Astrocyte of the cerebellum (primary cell): ENCODE measurements around the gene STX8.
A peak's percentile ranks its signal among the peaks of the same experiment; 100 is the strongest.

ENCODE experiments used
- DNase-seq: peaks from one replicate; pipeline ENCODE4 v3.0.0-alpha.2; 2011; ENCODE audit warnings: low read depth
- H3K4me3 ChIP-seq: 2 replicates; pipeline ENCODE4 v1.5.1; 2011; ENCODE audit warnings: mild to moderate bottlenecking, low read depth, low read length, moderate library complexity
- CTCF ChIP-seq: IDR thresholded peaks from 2 replicates; pipeline ENCODE4 v1.5.1; 2012; ENCODE audit warnings: low read length, low read depth, moderate library complexity, mild to moderate bottlenecking; ENCODE audit errors: missing control alignments
- in situ Hi-C: cut with HindIII; loops from 2 replicates; pipeline ENCODE4 v1.10.0; 2017; ENCODE audit warnings: low sequenced_read_pairs

Gene STX8

GRCh38 chr17:9472094-9472493 is 103.5 kb downstream of the STX8 start:
- in situ Hi-C loops = no loop called here
- no peak for DNase-seq
- H3K4me3 ChIP-seq = no peak overlapping the region
- no peak for TF ChIP-seq CTCF

DNA sequence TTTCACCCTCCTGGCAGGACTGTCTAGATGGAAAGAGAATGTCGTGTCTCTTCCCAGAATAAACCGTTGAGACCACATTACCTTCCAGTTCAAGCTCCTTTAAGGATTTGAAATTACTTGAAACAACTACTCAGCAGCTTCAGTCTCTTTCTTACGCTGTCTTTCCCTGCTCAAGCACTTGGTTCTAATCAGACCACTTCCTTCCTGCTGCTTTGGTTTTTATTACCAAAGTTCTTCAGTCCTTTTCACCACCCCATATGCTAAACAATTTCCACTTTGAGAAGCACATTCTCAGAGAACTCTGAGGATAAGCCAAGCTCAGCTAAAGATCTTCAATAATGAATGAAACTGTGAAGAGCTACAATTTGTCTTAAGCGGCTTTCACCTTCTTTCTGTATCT is 105.4 kb downstream of the STX8 start:
- TF ChIP-seq CTCF = no peak
- in situ Hi-C loops = no loop called here
- DNase-seq = no peak
- no peak overlapping the region for H3K4me3 ChIP-seq

GRCh38 chr17:9468937-9469336 is 106.7 kb downstream of the STX8 start:
- in situ Hi-C loops = no loop called here
- DNase-seq = no peak
- TF ChIP-seq CTCF = no peak
- H3K4me3 ChIP-seq = no peak overlapping the region

GRCh38 chr17:9468532-9468931 is 107.1 kb downstream of the STX8 start:
- H3K4me3 ChIP-seq = no peak overlapping the region
- DNase-seq = no peak
- TF ChIP-seq CTCF = no peak
- in situ Hi-C loops = no loop called here

- TF ChIP-seq CTCF = peak; percentile 17
- H3K4me3 ChIP-seq = no peak overlapping the region
- in situ Hi-C loops = no loop called here
- no peak for DNase-seq
Measured at GRCh38 chr17:9467518-9467917, 108.1 kb downstream of the STX8 start.

DNA sequence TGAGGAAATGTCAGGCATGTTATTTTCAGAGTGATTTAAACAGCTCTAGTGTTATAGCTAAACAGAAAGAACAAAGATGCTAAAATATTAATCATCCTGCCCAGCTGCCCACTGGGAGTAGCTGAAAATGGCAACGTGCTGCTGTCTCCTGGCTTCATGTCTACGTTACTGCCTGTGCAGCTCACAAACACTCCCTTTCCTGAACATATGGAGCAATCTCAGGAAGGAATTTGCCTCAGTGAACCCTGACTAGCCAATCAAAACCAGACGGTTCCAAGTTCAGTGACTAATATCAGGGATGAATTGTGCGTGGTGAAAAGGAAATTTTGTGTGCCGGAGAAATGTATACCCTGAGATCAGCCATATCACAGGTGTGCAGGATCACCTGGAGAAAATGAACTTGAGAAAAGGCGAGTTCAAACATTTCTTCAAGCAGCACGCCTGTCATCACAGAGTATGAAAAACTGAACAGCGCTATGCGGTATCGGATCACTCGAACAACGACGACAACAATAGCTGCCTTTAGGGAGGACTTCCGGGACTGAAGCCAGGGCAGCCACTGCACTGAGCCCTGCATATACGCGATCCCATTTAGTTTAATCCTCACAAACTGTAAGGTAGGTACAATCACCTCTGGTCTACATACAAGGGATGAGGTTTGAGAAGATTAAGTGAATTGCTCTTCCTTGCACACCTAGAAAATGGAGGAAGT is 110.3 kb downstream of the STX8 start:
- H3K4me3 ChIP-seq = no peak overlapping the region
- TF ChIP-seq CTCF = no peak
- in situ Hi-C loops = no loop called here
- DNase-seq = no peak
